ENCODE results near the gene APLF. TPM values are rescaled to one million over a fixed set of nuclear protein-coding genes. Genes with fewer than 3 reads are reported as not detected.
A peak's percentile ranks its signal among the peaks of the same experiment; 100 is the strongest.

The APLF gene
- total RNA-seq, 3 donors from 2014 or later, result 1.3 to 1.6 (median 1.3) TPM

DNA sequence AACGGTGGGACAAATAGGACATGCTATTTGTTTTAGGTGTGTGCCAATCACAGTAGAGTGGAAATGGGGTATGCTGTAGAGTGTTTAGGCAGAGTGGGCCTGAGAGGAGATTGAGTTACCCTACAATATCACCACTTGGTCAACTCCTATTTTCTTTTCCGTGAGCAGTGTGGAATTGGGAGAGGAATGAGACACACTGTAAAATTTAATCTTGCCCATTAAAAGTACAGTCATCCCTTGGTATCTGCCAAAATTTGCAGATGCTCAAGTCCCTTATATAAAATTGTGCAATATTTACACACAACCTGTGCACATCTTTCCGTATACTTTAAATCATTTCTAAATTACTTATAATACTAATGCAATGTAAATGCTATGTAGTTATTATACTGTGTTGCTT is 12.7 kb upstream of the APLF start:
- no peak for DNase-seq
- Mint-ChIP-seq H3K9me3 (no peaks in the 10 kb centered on the region), H3K27me3 (ENCODE audit: low read depth) (no peaks in the 10 kb centered on the region), H3K4me1 (ENCODE audit: low read depth) (peaks cover 15% of the 10 kb centered on the region), H3K36me3 (ENCODE audit: insufficient read depth) (no peaks in the 10 kb centered on the region), H3K4me3 (no peak overlapping the region)
- ATAC-seq, result no peak

DNA sequence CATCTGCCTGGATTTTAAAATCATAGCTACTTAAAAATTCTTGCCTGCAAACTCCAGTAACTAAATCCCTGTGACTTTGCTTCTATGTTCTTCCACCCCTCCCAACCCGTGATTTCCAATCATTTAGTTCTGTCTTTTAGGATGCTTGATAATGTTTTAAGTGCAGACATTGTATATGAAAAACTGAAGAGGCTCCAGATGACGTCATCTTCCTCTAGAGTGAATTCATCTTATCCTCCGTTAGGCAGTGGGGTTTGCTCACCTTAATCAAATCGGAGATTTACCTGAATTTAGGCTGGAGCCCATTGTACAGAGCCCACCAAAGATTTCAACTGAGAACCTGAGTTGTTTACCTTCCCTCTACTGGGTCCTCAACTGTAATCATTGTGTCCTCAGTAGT is 11.2 kb upstream of the APLF start:
- Mint-ChIP-seq H3K4me3 (no peak overlapping the region), H3K9me3 (no peaks in the 10 kb centered on the region), H3K36me3 (ENCODE audit: insufficient read depth) (no peaks in the 10 kb centered on the region), H3K27me3 (ENCODE audit: low read depth) (no peaks in the 10 kb centered on the region), H3K4me1 (ENCODE audit: low read depth) (peaks cover 15% of the 10 kb centered on the region)
- no peak for DNase-seq
- ATAC-seq, result no peak

DNA sequence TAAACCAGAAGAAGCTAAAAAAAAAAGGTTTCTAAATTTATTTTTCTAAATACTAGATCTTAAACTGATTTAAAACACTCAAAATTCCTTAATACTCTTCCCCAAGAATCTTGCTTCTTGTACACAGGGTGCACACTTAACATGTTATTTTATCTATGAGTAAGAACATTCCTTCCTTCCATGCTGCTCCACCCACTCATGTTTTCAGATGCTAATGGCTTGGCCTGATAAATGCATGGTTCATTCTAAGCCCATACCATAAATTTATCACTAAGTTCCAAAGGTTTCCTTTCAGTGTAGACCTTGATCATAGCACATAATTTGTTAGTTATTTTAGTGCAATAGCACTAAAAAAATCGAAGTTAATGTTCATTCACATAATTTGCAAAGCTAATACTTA is 8.4 kb upstream of the APLF start:
- no peaks in the 10 kb centered on the region for H3K27me3 Mint-ChIP-seq (ENCODE audit: low read depth)
- no peak overlapping the region for H3K4me3 Mint-ChIP-seq
- no peaks in the 10 kb centered on the region for H3K4me1 Mint-ChIP-seq (ENCODE audit: low read depth)
- no peaks in the 10 kb centered on the region for H3K9me3 Mint-ChIP-seq
- ATAC-seq (no peak), DNase-seq (no peak)
- H3K36me3 Mint-ChIP-seq (ENCODE audit: insufficient read depth), result no peaks in the 10 kb centered on the region

DNA sequence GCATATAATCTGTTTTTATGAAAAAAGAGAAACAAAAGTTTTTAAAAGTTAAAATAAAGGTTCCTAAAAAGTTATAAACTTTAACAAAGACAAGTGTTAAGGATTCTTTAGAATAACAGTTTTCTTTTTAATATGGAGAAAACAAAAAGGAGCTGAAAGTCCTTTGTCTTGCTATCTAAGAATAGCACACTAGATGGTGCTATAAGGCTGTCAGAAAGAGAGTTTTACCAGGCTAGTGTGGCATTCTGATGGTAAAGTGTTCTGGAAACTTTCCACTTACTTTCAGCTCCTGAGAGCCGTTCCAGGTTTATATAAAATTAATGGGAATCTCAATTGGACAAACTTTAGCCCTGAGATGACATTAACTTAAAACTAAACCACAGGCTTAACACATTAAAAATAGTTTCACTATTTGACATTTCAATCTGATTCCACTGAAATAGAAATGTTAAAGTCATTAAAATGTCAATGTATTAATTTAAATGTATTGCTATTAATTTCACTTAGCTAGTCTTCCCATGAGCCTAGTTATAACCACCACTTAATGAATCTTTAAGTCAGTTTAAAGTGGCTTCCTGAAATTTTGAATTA is 4.0 kb upstream of the APLF start:
- H3K4me3 Mint-ChIP-seq, result no peak overlapping the region
- no peak for ATAC-seq
- H3K27me3 Mint-ChIP-seq (ENCODE audit: low read depth), result no peaks in the 10 kb centered on the region
- H3K9me3 Mint-ChIP-seq, result no peaks in the 10 kb centered on the region
- no peaks in the 10 kb centered on the region for H3K36me3 Mint-ChIP-seq (ENCODE audit: insufficient read depth)
- DNase-seq, result no peak
- H3K4me1 Mint-ChIP-seq (ENCODE audit: low read depth), result peaks cover 30% of the 10 kb centered on the region

DNA sequence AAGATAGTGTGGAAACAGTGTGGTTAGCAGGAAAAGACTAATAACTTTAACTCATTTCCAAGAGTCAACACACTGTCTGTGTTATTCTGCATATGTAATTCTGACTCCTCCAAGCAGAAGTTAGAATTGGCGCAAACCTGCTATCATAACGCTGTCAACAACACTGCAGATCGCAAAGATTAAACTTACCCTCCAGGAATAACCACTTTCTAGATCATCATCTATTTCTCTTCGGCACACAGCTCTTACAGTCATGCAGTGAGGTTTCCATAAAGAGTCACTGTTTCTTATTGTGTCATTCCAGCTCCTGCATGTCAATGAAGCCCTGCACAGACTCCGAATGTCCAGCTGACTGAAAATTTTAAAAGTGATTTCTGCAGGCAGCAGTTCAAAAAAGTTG is 2.7 kb upstream of the APLF start:
- ATAC-seq (no peak), DNase-seq (no peak)
- no peak overlapping the region for H3K4me3 Mint-ChIP-seq
- no peaks in the 10 kb centered on the region for H3K36me3 Mint-ChIP-seq (ENCODE audit: insufficient read depth)
- no peaks in the 10 kb centered on the region for H3K9me3 Mint-ChIP-seq
- H3K27me3 Mint-ChIP-seq (ENCODE audit: low read depth), result no peaks in the 10 kb centered on the region
- H3K4me1 Mint-ChIP-seq (ENCODE audit: low read depth), result peaks cover 39% of the 10 kb centered on the region

DNA sequence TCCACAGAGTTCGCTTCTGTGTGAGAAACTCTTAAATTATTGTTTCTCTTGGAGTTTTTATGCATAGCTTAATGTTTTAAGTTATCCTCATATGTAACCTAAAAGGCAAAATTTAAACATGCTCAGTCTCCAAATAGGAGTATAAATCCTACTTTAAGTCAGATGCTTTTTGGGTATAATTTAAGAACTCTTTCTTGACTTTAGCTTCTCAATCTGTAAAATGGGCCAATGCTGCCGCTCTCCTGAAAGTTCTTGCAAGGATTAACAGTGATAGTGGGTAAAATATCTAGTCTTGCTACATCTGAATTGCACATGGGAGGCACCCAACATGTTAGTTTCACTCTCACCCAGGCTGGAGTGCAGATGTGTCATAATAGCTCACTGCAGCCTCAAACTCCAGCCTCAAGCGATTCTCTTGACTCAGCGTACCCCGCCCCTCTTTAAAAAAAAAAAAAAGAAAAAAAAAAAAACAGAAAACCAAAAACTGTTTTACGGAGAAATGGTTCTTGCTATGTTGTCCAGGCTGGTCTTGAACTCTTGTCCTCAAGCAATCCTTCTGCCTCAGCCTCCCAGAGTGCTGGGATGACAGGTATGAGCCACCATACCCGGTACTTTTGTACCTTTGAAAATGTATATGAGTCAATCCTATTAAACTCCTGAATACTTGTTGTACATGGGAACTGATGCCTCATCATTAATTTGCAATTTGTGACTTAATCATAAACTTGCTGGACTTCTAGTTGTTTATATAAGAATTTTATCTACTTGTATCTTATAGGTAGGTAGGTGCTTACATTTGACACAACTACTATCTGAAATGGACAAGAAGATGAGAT is 2.1 kb upstream of the APLF start:
- H3K36me3 Mint-ChIP-seq (ENCODE audit: insufficient read depth), result no peaks in the 10 kb centered on the region
- peak overlapping the region; percentile 96 for H3K4me3 Mint-ChIP-seq
- ATAC-seq, result peak; percentile 9 to 26
- H3K4me1 Mint-ChIP-seq (ENCODE audit: low read depth), result peaks cover 40% of the 10 kb centered on the region
- H3K9me3 Mint-ChIP-seq, result no peaks in the 10 kb centered on the region
- no peaks in the 10 kb centered on the region for H3K27me3 Mint-ChIP-seq (ENCODE audit: low read depth)
- DNase-seq, result peak; percentile 27

DNA sequence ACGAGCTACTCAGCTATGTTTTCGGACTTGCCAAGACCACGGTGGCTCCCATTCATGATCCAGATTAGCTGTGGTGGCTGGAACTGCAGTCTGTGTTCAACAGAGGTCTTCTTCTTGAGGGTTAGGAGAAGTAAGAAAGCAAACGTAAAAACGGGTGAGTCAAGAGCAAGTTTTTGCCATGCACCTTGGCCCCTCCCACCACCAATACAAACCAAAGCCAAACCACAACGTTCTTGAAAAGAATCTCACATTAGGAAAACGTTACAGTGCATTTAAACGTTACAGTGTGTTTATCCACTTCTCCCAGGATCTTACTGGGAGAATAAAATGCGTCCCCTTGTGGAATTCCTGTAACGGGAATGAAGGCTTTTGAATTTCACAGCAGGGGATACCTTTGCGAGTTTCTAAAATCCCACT is 1.0 kb upstream of the APLF start:
- Mint-ChIP-seq H3K4me1 (ENCODE audit: low read depth) (peaks cover 40% of the 10 kb centered on the region), H3K27me3 (ENCODE audit: low read depth) (no peaks in the 10 kb centered on the region), H3K36me3 (ENCODE audit: insufficient read depth) (no peaks in the 10 kb centered on the region), H3K9me3 (no peaks in the 10 kb centered on the region), H3K4me3 (peak overlapping the region; percentile 96)
- ATAC-seq, result peak; percentile 19 to 20
- peak; percentile 58 for DNase-seq

DNA sequence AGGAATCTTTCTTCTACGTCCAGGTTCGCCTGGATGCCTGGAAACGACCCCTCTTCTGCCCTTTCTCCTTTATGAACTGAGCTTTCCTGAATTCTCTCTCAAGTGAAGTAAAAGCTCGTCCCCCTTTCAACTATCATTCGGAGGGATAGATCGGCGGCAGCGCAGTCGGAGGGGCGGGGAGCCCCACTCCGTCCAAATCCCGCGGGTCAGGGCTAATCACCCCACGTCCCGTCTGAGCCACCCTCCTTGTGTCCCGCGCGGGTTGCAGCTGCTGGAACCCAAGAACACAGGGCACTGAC is 658 bp upstream of the APLF start:
- Mint-ChIP-seq H3K4me3 (peak overlapping the region; percentile 96), H3K4me1 (ENCODE audit: low read depth) (peaks cover 40% of the 10 kb centered on the region), H3K9me3 (no peaks in the 10 kb centered on the region), H3K36me3 (ENCODE audit: insufficient read depth) (no peaks in the 10 kb centered on the region), H3K27me3 (ENCODE audit: low read depth) (no peaks in the 10 kb centered on the region)
- DNase-seq, result no peak
- ATAC-seq, result no peak

DNA sequence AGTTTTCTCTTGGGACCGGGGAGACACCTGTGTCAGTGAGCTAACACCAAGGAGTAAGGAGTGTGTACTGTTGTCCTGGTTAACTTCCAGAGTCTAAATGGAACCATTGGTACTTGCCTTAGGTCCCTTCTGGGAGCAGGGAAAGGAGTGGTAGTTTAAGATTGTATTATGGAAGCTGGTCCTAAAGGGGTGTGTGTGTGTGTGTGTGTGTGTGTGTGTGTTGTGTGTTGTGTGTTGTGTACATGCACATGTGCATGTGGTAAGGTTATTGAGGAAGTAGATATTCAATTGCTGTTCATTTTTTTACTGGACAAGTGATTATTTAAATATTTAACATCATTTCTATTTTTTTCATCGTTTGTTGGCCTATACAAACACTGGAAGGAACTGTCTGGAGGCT is 1.4 kb downstream of the APLF start:
- Mint-ChIP-seq H3K9me3 (no peaks in the 10 kb centered on the region), H3K4me1 (ENCODE audit: low read depth) (peaks cover 40% of the 10 kb centered on the region)

DNA sequence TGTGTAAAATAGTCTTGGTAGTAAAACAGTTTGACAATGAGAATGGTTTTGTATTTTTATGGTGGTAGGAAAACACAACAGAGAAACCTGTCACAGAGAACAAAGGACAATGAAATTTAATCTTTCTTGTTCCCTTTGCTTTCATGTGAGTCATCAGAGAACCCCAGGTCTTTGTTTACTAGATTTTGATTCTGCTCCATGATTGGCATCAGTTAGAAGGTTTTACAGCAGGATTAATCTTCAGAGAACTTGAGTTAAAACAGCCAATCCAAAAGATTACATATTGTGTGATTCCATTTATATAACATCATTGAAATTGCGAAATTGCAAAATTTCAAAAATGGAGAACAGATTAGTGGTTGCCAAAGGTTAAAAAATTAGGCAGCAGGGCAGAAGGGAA is 2.5 kb downstream of the APLF start:
- H3K9me3 Mint-ChIP-seq, result no peaks in the 10 kb centered on the region
- H3K36me3 Mint-ChIP-seq (ENCODE audit: insufficient read depth), result no peaks in the 10 kb centered on the region
- DNase-seq, result no peak
- ATAC-seq, result no peak
- no peak overlapping the region for H3K4me3 Mint-ChIP-seq
- no peaks in the 10 kb centered on the region for H3K27me3 Mint-ChIP-seq (ENCODE audit: low read depth)
- peaks cover 31% of the 10 kb centered on the region for H3K4me1 Mint-ChIP-seq (ENCODE audit: low read depth)

More for the DNA sequence above, 1.4 kb downstream of the APLF start:
- no peaks in the 10 kb centered on the region for H3K36me3 Mint-ChIP-seq (ENCODE audit: insufficient read depth)
- H3K27me3 Mint-ChIP-seq (ENCODE audit: low read depth), result no peaks in the 10 kb centered on the region
- H3K4me3 Mint-ChIP-seq, result peak overlapping the region; percentile 96
- DNase-seq (no peak), ATAC-seq (no peak)

DNA sequence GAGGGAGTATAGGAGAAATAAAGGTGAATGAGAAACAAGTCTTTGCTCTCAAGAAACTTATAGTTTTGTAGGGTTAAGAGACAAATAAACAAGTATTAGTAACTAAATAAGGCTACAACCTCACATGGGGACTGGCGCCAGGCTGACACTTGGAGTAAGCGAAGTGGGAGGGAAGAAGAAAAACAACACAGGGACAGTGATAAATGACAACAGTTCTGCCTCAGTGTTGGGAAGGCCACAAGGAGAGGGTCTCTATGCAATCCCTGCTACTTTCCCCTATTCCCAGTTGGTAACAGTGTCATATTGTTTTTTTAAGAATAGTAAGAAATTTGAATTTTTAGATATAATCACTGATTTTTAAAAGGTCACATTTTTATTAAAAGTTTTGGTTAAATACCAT is 4.0 kb downstream of the APLF start:
- H3K27me3 Mint-ChIP-seq (ENCODE audit: low read depth), result no peaks in the 10 kb centered on the region
- no peaks in the 10 kb centered on the region for H3K9me3 Mint-ChIP-seq
- H3K4me3 Mint-ChIP-seq, result no peak overlapping the region
- no peak for ATAC-seq
- H3K4me1 Mint-ChIP-seq (ENCODE audit: low read depth), result peaks cover 18% of the 10 kb centered on the region
- H3K36me3 Mint-ChIP-seq (ENCODE audit: insufficient read depth), result no peaks in the 10 kb centered on the region
- DNase-seq, result no peak

DNA sequence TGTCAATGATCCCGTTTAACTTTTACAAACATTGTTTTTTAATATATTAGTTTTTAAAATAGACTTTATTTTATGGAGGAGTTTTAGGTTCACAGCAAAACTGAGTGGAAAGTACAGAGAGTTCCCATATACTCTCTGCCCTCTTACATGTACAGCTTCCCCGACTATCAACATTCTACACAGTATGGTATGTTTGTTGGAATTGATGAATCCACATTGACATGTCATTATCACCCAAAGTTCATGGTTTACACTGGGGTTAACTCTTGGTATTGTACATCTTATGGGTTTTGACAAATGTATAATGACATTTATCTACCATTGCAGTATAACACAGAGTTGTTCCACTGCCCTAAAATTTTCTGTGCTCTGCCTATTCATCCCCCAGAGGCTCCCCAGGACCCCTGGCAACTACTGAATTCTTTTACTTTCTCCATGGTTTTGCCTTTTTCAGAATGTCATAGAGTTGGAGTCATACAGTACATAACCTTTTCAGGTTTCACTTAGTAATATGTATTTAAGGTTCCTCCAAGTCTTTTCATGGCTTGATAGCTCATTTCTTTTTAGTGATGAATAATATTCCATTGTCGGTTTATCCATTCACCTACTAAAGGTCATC is 5.5 kb downstream of the APLF start:
- Mint-ChIP-seq H3K4me3 (no peak overlapping the region), H3K4me1 (ENCODE audit: low read depth) (peaks cover 13% of the 10 kb centered on the region), H3K9me3 (no peaks in the 10 kb centered on the region), H3K36me3 (ENCODE audit: insufficient read depth) (no peaks in the 10 kb centered on the region), H3K27me3 (ENCODE audit: low read depth) (no peaks in the 10 kb centered on the region)
- DNase-seq, result no peak
- no peak for ATAC-seq

DNA sequence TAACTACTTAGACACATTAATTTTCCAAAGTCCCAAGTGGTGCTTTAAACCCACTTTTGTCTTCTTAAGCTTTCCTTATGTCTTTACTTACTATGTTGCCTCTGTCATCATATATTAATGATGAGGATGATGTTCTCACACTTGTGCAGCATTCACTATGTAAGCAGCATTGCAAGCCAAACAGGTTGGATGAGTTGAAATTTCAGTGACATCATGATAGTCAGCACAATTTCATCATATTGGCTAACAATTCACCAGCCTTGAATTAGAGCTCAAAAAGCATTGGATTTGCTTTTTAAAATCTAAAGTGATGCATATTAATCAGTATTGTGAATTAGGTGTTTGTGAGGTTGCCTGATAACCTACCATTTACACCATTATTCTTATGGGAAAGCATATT is 7.7 kb downstream of the APLF start:
- H3K4me3 Mint-ChIP-seq, result no peak overlapping the region
- ATAC-seq (no peak), DNase-seq (no peak)
- no peaks in the 10 kb centered on the region for H3K27me3 Mint-ChIP-seq (ENCODE audit: low read depth)
- no peaks in the 10 kb centered on the region for H3K9me3 Mint-ChIP-seq
- no peaks in the 10 kb centered on the region for H3K36me3 Mint-ChIP-seq (ENCODE audit: insufficient read depth)
- no peaks in the 10 kb centered on the region for H3K4me1 Mint-ChIP-seq (ENCODE audit: low read depth)

DNA sequence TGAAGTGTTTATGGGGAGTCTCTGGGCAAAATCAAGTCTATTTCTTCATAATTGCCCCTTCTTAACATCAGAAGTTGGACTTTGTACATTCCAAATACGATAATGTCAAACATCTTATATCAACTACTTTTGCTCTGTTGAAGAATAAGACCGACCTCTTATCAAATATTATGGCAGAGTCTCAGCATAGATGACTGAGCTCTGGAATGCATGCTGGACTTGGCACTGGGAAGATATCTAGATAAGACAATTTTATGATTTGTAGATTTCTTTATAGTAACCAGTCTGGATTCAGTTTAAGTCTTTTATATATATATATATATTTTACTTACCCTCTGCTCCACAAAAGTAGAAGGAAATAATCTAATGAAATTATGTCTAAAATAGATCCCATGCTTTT is 8.2 kb downstream of the APLF start:
- no peaks in the 10 kb centered on the region for H3K4me1 Mint-ChIP-seq (ENCODE audit: low read depth)
- H3K9me3 Mint-ChIP-seq, result no peaks in the 10 kb centered on the region
- no peak for ATAC-seq
- H3K4me3 Mint-ChIP-seq, result no peak overlapping the region
- no peak for DNase-seq
- H3K36me3 Mint-ChIP-seq (ENCODE audit: insufficient read depth), result no peaks in the 10 kb centered on the region
- no peaks in the 10 kb centered on the region for H3K27me3 Mint-ChIP-seq (ENCODE audit: low read depth)

DNA sequence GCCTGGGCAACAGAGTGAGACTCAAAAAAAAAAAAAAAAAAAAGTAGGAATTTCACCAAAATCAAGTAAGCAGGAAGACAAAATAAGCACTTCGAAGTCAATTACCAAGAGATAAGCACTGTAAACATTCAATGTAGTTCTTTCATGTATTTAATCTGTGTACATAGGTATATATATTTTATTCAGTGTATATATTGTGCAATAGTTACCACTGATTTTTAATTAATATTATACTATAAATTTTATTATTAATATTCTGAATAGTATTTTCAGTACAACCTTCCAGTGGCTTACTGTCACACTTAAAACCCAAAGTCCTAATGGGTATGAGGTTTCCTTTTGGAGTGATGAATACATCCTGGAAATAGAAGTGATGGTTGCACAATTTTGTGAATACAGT is 9.1 kb downstream of the APLF start:
- Mint-ChIP-seq H3K36me3 (ENCODE audit: insufficient read depth) (no peaks in the 10 kb centered on the region), H3K9me3 (no peaks in the 10 kb centered on the region), H3K27me3 (ENCODE audit: low read depth) (no peaks in the 10 kb centered on the region), H3K4me1 (ENCODE audit: low read depth) (no peaks in the 10 kb centered on the region), H3K4me3 (no peak overlapping the region)
- no peak for DNase-seq
- ATAC-seq, result no peak

Measured in activated T-cell treated with anti-CD3 and anti-CD28 coated beads, Interleukin-2, amount 50 U/mL, for 4 hours (primary cell).